ENCODE results near the gene ELL.

- TF ChIP-seq CTCF (conservative IDR thresholded peaks at IDR 0.05) (no peak), EZH2 (IDR thresholded peaks at IDR 0.05; ENCODE audit: low read depth) (no peak)
Measured at GRCh38 chr19:18449552-18449951, 72.3 kb downstream of the ELL start.
